ENCODE results near the gene CLIP4. TPM values are rescaled to one million over a fixed set of nuclear protein-coding genes. Genes with fewer than 3 reads are reported as not detected.
A peak's percentile ranks its signal among the peaks of the same experiment; 100 is the strongest.

The CLIP4 gene
- total RNA-seq, 1 experiment from 2014 or later = 134 TPM

DNA sequence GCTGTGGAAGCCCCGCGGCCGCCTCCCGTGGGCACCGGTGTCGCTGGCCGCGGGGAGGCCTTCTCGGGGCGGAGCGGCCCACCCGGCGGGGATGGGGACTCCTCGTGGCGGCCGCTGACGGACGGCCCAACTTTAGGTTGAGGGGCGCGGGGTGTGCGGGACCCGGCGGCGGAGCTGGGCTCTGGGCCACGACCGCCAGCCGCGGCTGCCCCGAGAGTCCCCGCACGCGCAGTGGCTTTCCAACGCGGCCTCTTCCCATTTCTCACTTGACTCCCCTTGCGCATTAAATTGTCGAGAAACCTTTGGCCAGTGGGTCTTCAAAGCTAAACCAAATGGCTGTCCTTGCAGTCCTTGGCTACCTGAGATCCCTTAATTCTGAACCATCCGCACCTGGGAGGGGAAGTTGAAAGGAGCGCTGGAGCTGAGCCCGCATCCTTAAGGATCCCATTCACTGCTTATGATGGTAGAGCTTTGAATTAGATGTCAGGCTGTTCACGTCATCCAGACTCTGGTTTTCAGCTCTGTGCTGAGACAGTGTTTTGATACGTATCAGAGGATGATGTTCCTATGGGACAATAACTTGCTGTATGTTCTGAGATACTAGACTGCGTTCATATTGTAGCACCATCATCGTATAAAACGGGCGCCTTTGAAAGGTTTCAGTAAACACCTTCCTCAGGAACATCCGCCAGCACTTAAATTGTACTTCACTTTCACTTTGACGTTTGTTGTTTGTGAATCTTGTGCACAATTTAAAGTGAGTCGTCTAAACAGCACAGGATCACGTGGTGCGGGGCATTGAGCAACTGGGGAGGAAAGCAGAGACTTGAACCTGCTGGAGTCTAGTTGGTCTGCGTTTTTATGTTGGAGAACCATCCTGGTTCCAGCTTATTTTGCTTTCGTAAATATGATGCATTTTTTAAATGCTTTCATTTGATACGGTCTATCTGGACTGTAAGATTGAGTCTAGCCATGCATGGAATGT is 874 bp downstream of the CLIP4 start:
- Histone ChIP-seq H3K4me3 (peak overlapping the region; percentile 90), H3K4me2 (peak overlapping the region; percentile 79), H3K36me3 (ENCODE audit: low read depth) (peaks cover 25% of the 10 kb centered on the region), H3K27me3 (ENCODE audit: insufficient read depth, low read depth) (no peaks in the 10 kb centered on the region), H3K79me2 (ENCODE audit: low read depth) (peaks cover 62% of the 10 kb centered on the region), H4K20me1 (ENCODE audit: insufficient read depth) (no peaks in the 10 kb centered on the region), H3K9me3 (ENCODE audit: insufficient read depth, low read depth) (peaks cover 19% of the 10 kb centered on the region), H3F3A (ENCODE audit: insufficient read depth, low read depth) (peaks cover 54% of the 10 kb centered on the region), H3K4me1 (replicated peaks; ENCODE audit: insufficient read depth) (peaks cover 70% of the 10 kb centered on the region), H3K9me2 (ENCODE audit: insufficient read depth) (no peaks in the 10 kb centered on the region), H3K27ac (peak overlapping the region; percentile 97), H2AFZ (peak overlapping the region; percentile 35)
- ChIA-PET CTCF (interaction anchor here (2.2 kb wide), 1 partner anchor 13 kb away, joined by 24 read pairs; no protein-coding TSS in a partner anchor), POLR2A (ENCODE audit: unreplicated experiment) (interaction anchor here (0.6 to 3.7 kb wide), 4 partner anchors 14 to 604 kb away, joined by 3 to 85 read pairs (median 5); no protein-coding TSS in a partner anchor)
- intact Hi-C loops (cut with micrococcal nuclease; ENCODE audit: unreplicated experiment) = loop anchor here (1.0 kb wide), 2 partner anchors 14 to 140 kb away; no protein-coding TSS in a partner anchor
- DNase-seq = peak; percentile 58 to 71
- TF ChIP-seq, protein P1, sequence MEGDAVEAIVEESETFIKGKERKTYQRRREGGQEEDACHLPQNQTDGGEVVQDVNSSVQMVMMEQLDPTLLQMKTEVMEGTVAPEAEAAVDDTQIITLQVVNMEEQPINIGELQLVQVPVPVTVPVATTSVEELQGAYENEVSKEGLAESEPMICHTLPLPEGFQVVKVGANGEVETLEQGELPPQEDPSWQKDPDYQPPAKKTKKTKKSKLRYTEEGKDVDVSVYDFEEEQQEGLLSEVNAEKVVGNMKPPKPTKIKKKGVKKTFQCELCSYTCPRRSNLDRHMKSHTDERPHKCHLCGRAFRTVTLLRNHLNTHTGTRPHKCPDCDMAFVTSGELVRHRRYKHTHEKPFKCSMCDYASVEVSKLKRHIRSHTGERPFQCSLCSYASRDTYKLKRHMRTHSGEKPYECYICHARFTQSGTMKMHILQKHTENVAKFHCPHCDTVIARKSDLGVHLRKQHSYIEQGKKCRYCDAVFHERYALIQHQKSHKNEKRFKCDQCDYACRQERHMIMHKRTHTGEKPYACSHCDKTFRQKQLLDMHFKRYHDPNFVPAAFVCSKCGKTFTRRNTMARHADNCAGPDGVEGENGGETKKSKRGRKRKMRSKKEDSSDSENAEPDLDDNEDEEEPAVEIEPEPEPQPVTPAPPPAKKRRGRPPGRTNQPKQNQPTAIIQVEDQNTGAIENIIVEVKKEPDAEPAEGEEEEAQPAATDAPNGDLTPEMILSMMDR (conservative IDR thresholded peaks at IDR 0.05) = no peak
- TF ChIP-seq EZH2 (IDR thresholded peaks at IDR 0.05; ENCODE audit: low read depth) = no peak
- BruUV-seq (replicated peaks) = TSS peak; percentile 23

DNA sequence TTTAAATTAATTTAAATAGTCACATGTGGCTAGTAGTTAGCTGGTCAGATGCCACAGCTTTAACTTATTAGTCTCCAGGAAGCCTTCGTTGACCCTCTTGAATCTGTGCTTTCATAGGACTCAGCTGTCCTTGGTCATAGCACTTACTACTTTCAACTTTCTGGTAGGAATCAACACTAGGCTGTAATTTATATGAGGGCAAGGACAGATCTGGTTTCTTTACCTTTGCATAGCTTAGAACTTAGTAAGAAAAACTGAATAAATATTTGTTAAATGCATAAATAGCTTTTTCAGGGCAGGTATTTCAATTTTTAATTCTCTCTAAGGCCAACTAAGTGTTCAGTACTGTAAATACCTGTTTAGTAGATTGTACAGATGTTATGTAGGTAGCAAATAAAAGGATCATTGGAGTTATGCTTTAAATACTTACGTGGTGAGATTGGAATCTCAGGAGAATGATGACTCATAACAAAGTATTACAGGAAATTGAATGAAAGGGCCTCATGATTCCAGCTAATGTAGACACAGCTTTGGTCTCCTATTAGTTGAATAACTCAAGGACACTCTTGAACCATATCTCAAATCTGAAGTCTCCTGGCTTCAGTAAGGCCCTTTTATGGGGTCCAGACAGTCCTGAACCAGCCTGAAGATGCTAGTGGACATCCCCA is 2.6 kb downstream of the CLIP4 start:
- H3K4me3 ChIP-seq = peak overlapping the region; percentile 90; the same call in 1 of the 2 replicates
- DNase-seq = peak in 1 of 2 experiments; percentile 97
- intact Hi-C loops (cut with micrococcal nuclease; ENCODE audit: unreplicated experiment) = no loop called here
- H3K9me2 ChIP-seq (ENCODE audit: insufficient read depth) = no peaks in the 10 kb centered on the region
- H3K9me3 ChIP-seq (ENCODE audit: insufficient read depth, low read depth) = peaks cover 30% of the 10 kb centered on the region
- peaks cover 40% of the 10 kb centered on the region for H3K36me3 ChIP-seq (ENCODE audit: low read depth)
- POLR2A ChIA-PET (ENCODE audit: unreplicated experiment) = interaction anchor here (0.5 to 3.7 kb wide), 7 partner anchors 10 to 558 kb away, joined by 3 to 85 read pairs (median 3); no protein-coding TSS in a partner anchor
- H4K20me1 ChIP-seq (ENCODE audit: insufficient read depth) = no peaks in the 10 kb centered on the region
- peak overlapping the region; percentile 79 for H3K4me2 ChIP-seq
- TF ChIP-seq, protein P1 (conservative IDR thresholded peaks at IDR 0.05) = no peak
- no peak for TF ChIP-seq EZH2 (IDR thresholded peaks at IDR 0.05; ENCODE audit: low read depth)
- H3K4me1 ChIP-seq (replicated peaks; ENCODE audit: insufficient read depth) = peaks cover 72% of the 10 kb centered on the region
- no peak overlapping the region for H2AFZ ChIP-seq
- peaks cover 59% of the 10 kb centered on the region for H3F3A ChIP-seq (ENCODE audit: insufficient read depth, low read depth)
- peaks cover 79% of the 10 kb centered on the region for H3K79me2 ChIP-seq (ENCODE audit: low read depth)
- TSS peak; percentile 68 for BruUV-seq (replicated peaks)
- no peaks in the 10 kb centered on the region for H3K27me3 ChIP-seq (ENCODE audit: insufficient read depth, low read depth)
- CTCF ChIA-PET = interaction anchor here (0.6 to 2.2 kb wide), 2 partner anchors 12 to 1227 kb away, joined by 5 to 24 read pairs; partner anchors contain the start of genes BABAM2 and RBKS
- peak overlapping the region; percentile 97 for H3K27ac ChIP-seq

DNA sequence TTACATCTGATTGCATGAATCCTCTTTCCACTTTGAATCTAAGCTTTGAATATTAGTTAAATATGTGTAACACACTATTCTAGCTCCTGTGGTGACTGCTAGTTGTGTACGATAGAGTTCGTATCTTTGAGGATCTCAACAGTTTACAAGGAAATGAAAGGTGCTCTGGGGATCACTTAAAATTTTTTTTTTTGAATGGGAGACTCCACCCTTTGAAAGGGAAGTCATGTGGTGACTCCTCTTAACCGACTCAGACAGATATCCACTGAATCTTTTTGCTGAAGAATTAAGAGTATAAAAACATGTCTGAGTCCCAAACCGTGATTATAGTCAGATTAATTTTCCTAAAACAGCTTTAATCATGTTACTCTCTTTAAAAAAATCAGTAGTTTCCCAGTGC is 4.0 kb downstream of the CLIP4 start:
- ChIA-PET CTCF (no interaction called here), POLR2A (ENCODE audit: unreplicated experiment) (interaction anchor here (0.6 to 3.7 kb wide), 4 partner anchors 11 to 266 kb away, joined by 3 to 85 read pairs (median 10); no protein-coding TSS in a partner anchor)
- H3F3A ChIP-seq (ENCODE audit: insufficient read depth, low read depth) = peaks cover 59% of the 10 kb centered on the region
- H3K9me3 ChIP-seq (ENCODE audit: insufficient read depth, low read depth) = peaks cover 38% of the 10 kb centered on the region
- BruUV-seq (replicated peaks) = no TSS peak
- no peaks in the 10 kb centered on the region for H3K9me2 ChIP-seq (ENCODE audit: insufficient read depth)
- peak overlapping the region; percentile 79 for H3K4me2 ChIP-seq
- peak overlapping the region; percentile 97 for H3K27ac ChIP-seq
- H3K79me2 ChIP-seq (ENCODE audit: low read depth) = peaks cover 85% of the 10 kb centered on the region
- TF ChIP-seq, protein P1 (conservative IDR thresholded peaks at IDR 0.05) = no peak
- TF ChIP-seq EZH2 (IDR thresholded peaks at IDR 0.05; ENCODE audit: low read depth) = no peak
- DNase-seq = no peak
- H3K36me3 ChIP-seq (ENCODE audit: low read depth) = peaks cover 51% of the 10 kb centered on the region
- no peak overlapping the region for H2AFZ ChIP-seq
- H3K27me3 ChIP-seq (ENCODE audit: insufficient read depth, low read depth) = no peaks in the 10 kb centered on the region
- peaks cover 74% of the 10 kb centered on the region for H3K4me1 ChIP-seq (replicated peaks; ENCODE audit: insufficient read depth)
- intact Hi-C loops (cut with micrococcal nuclease; ENCODE audit: unreplicated experiment) = no loop called here
- no peaks in the 10 kb centered on the region for H4K20me1 ChIP-seq (ENCODE audit: insufficient read depth)
- no peak overlapping the region; the same call in 1 of the 2 replicates for H3K4me3 ChIP-seq

Measured in PC-9 (cell line).